Stimulated activated CD8-positive, alpha-beta memory T cell treated with anti-CD3 and anti-CD28 coated beads, Interleukin-15, amount 100 ng/mL, for 24 hours (primary cell): ENCODE data around the gene GRIK3.

Source experiments
- DNase-seq: peaks from one replicate; pipeline ENCODE4 v3.0.0-alpha.2; 2020; ENCODE audit warnings: low read depth

GRIK3 gene

DNA sequence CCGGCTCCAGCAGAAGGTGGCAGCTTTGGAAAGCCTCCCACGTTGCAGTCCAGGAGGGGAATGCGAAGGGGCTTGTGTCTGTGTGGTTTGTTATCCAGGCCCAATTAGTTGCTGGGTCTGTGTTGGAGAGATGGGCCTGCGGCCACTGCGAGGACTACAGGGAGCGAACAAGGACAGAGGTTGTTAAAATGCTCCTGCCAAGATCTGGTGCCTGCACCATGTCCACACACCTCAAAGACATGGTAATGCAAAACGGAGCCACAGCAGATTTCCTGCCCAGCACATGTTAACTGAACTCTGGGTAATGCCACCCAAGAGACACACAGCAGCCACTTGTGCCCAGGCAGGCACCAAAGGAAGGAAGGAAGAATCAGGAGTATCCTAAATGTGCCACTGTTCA is 18.6 kb downstream of the GRIK3 start:
- DNase-seq, result no peak

DNA sequence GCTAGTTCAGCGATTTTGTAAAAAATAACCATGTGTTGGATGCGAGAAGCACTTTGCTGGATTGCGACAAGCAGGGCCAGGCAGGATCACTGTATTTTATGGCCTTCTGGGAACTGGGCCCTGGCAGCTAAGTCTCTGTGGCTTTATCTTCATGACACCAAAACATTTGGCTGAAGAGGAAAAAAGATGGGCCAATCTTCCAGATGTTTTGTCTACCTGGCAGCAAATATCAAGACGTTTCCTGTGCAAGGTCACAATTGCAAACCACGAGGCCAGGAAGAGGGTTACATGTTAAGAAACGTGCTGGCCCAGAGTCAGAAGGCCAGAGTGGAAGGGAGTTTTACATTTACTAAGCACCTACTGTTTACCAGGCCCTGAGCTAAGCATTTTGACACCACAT is 22.1 kb downstream of the GRIK3 start:
- no peak for DNase-seq

DNA sequence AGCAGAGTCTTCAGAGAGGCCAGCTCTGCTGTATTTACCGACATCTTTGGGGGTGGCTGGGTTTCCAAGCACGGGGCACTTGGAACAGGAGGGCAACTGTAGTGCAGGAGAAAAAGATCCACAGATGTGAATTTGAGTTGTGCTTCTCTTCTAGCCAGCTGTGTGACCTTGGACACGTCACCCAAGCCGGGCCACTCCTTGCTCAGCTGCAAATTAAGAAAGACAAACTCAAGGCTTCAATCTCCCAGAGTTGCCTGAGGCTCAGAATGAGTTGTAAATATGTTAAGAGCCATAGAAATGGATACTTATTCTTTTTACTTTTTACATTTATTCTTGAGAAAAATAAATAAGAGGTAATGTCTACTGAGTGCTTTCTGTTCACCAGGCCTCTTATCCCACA is 24.3 kb downstream of the GRIK3 start:
- DNase-seq, result no peak

DNA sequence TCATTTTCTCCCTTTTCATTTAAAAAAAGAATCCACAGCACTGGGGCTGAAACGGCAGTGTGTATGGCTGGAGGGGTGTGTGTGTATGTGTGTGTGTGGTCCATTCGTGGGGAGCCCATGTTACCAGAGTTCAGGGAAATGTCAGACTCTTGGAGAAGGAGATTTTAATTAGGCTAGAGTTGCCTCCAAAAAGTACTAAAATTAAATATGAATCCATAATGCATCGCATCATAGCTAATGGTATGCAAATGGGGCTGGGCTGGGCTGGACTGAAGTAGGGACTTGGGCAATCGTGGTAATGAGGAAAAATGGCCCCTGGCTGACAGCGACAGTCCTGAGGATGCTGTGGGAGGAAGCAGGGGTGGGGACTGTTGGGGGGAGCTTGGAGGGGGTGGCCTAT is 24.8 kb downstream of the GRIK3 start:
- no peak for DNase-seq

- DNase-seq, result no peak
Measured at GRCh38 chr1:37006132-37006868, 28.0 kb downstream of the GRIK3 start.

GRCh38 chr1:37002898-37003297 is 31.4 kb downstream of the GRIK3 start:
- no peak for DNase-seq

- DNase-seq, result no peak
Measured at GRCh38 chr1:37001703-37002102, 32.6 kb downstream of the GRIK3 start.

DNA sequence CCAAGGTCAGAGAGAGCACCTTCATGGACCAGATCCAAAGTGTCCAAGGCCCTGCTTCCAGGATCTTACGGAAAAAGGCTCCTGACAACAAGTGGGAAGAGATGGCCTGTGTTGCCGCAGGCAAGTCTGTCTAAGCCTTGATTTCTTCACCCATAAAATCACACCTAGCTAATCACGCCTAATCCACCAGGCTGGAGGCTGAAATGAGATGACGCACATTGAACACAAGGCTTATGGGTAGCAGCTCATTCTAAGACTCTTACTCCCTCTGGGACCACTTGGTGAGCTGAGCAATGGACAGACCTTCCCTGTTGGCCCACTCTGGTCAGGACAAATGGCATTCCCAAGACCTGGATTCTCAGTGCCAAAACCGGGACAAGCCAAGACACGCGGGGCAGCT is 38.2 kb downstream of the GRIK3 start:
- DNase-seq, result no peak

DNA sequence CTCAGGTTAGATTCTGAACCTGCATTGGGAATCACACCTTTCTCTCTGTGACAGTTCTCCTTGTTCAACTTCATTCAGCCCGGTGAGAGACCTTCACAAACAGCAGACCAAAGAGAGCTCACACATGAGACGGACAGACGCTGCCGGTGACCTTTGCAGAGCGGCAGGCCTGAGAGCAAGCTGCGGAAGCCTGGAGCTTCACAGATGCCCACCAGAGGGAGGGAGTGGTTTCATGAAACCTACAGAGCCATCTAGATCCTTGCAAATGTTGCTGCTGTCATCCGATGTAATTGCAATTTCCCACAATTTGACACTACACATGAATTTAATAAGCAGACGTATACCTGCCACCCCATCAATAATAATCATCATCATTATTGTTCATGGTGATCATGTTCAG is 39.4 kb downstream of the GRIK3 start:
- DNase-seq, result no peak

DNA sequence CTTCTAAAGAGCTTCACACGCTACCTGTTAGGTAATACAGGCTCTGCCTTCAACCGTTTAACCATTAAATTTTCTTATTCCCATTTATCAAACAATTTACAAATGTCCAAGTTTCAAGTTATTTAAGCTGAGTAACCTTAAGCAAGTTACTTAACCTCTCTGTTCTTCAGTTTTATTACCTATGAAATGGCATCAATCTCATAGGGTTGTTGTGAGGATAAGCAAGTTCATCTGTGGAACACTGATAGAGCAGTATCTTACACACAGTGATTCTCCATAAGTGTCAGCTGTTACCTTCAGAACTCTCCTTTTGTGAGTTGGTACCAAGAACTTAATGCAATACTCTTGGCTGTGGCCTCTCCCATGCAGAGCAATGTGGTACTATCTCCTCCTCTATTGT is 40.0 kb downstream of the GRIK3 start:
- no peak for DNase-seq

GRCh38 chr1:36992139-36992943 is 42.0 kb downstream of the GRIK3 start:
- no peak for DNase-seq

DNA sequence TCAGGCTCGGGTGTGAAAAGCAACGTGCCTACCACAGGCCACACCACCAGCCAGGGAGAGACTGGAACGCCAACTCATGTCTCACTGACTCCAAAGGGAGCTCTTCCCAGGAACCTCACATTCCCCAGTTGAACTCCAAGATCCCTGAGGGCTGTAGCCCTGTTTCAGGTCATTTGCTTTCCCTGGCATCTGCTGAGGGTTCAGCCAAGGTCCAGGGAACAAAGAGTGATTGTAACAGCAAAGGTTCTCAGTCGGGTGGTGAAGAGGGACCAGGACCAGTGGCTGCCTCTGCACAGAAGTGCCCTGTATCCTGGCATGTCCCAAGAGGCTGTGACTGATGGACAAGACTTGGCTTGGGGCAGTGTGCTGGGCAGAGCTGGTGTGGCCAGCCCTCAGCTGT is 42.8 kb downstream of the GRIK3 start:
- DNase-seq, result no peak

DNA sequence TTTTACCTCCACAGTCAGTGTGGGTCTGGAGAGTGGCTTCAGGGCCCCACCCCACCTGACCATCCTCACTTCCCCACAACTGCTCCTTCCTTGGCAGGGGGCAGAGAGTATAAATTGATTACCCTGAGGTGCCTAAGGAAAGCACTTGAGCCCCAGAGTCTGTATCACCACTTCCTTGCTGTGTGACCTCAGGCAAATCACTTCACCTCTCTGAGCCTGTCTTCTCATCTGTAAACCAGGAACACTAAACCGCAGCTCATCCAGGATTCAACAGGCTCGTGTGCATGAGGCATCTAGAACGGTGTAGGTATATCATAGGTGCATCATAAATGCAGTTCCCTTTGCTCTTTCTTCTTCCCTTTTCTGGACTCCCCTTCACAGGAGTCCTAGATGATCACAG is 43.4 kb downstream of the GRIK3 start:
- no peak for DNase-seq

- DNase-seq, result no peak
Measured at GRCh38 chr1:36989241-36989640, 45.1 kb downstream of the GRIK3 start.

DNA sequence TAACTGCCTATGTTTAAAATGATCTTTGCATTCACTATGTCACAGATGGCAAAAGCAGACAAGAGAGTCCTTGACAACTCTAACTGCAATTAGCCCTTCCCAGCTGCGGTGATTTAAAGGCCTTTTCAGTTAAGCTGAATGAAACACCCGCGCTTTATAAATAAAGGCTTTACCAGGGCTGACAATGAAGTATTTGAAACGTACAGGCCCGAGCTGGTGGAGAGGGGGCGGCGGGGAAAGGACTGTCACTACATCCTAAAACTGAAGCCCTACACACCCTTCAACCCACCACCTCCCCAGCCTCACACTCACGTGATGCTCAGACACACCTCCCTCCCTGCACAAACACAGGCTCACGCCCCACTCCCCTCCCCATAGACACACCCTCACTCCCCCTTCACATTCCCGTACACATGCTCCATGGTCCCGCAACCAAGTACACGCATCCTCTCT is 45.5 kb downstream of the GRIK3 start:
- no peak for DNase-seq

GRCh38 chr1:36988321-36988720 is 46.0 kb downstream of the GRIK3 start:
- no peak for DNase-seq

GRCh38 chr1:36987276-36987675 is 47.0 kb downstream of the GRIK3 start:
- DNase-seq, result no peak

DNA sequence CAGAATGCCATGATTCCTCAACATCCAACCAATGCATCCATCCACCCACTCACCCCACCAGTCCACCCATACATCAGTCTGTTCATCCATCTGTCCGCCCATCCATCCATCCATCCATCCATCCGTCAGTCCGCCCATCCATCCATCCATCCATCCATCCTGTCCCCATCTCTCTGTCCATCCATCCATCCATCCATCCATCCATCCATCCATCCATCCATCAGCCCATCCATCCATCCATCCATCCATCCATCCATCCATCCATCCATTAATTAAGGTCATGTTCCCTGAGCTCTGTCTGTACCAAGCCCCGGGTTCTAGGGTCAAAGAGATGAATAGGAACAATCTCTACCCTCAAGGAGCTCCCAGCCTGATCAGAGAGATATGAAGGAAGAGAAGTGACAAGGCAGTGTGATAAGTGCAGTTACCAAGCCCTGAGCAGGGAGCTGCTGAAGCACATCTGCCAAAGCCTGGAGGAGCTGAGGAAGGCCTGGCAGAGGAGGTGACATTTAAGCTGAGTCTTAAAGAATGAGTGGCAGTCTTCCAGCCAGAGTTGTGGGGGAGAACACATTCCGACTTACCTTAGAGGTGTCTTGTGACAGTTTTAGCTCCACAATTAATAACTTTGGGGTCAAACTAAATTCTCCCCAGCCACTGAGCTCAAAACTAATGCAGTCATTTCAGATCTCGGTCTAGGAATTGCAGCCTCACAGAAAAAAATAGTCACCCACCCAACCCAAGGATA is 47.9 kb downstream of the GRIK3 start:
- no peak for DNase-seq

DNA sequence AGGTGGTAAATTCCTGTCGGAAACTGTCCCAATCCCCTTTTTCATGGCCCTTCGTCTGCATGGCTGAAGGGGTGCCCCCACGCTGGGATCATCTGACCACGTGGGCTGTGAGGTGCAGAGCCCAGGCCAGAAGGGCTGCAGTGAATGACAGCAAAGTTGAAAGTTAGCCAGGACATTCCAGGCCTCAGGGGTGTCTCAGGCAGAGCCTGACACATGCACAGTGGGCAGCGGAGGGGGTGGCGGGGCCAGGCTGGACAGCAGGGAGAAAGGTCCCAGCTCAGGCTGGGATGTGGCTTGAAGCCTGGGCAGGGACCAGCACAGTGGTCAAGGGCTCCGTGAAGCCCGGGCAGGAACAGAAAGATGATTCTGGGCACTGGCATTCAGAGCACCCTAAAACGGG is 49.6 kb downstream of the GRIK3 start:
- DNase-seq, result no peak

- DNase-seq, result no peak
Measured at GRCh38 chr1:36984026-36984425, 50.3 kb downstream of the GRIK3 start.

- no peak for DNase-seq
Measured at GRCh38 chr1:36982709-36983108, 51.6 kb downstream of the GRIK3 start.

- DNase-seq, result no peak
Measured at GRCh38 chr1:36981771-36982622, 52.3 kb downstream of the GRIK3 start.
